Breast epithelium (tissue), 4 donors: ENCODE data around the gene CACFD1. TPM values are rescaled to one million over a fixed set of nuclear protein-coding genes. Genes with fewer than 3 reads are reported as not detected.

Source experiments
- DNase-seq, 2 donors: peaks; one replicate each; pipeline ENCODE4 v3.0.0-alpha.2; 2019; ENCODE audit warnings: low spot score in 2 of 2
- H3K27ac ChIP-seq, 2 donors: fragments of 200-600 bp; sonication (generic) in 1 of 2; one replicate each; pipeline ENCODE4 v1.5.1; 2016 to 2019; ENCODE audit warnings: mild to moderate bottlenecking in 1 of 2
- H3K27me3 ChIP-seq, 2 donors: fragments of 200-600 bp; sonication (generic) in 1 of 2; one replicate each; pipeline versions ENCODE4 v1.5.1 to v1.6.0; 2017 to 2019; ENCODE audit warnings: control low read depth in 1 of 2, mild to moderate bottlenecking in 1 of 2
- H3K36me3 ChIP-seq: fragments of 200-600 bp; one replicate; pipeline ENCODE4 v1.5.1; 2019
- H3K4me1 ChIP-seq, 2 donors: fragments of 200-600 bp; sonication (generic); one replicate each; pipeline ENCODE4 v1.5.1; 2016 to 2019; ENCODE audit warnings: control low read depth in 1 of 2
- H3K4me3 ChIP-seq, 3 donors: fragments of 200-600 bp; sonication (generic); 1 replicate in 2 of 3; 2 replicates in 1 of 3; pipeline ENCODE4 v1.5.1; 2016 to 2019; ENCODE audit warnings: mild to moderate bottlenecking in 3 of 3, moderate library complexity in 2 of 3
- H3K9me3 ChIP-seq, 2 donors: fragments of 200-600 bp; sonication (generic) in 1 of 2; one replicate each; pipeline ENCODE4 v1.5.1; 2016 to 2019; ENCODE audit warnings: control low read depth in 1 of 2
- POLR2A ChIP-seq: fragments of 450-650 bp; IDR thresholded peaks from one replicate; pipeline ENCODE4 v1.6.1; 2016; ENCODE audit warnings: antibody characterized with exemption, mild to moderate bottlenecking, moderate library complexity
- POLR2AphosphoS5 ChIP-seq, 3 donors: sonication (generic); formaldehyde crosslinking; IDR thresholded peaks; one replicate each; pipeline ENCODE4 v1.6.1; 2017; ENCODE audit warnings: antibody characterized with exemption in 3 of 3
- intact Hi-C: fragments of 100-400 bp; cut with DNase I; formaldehyde crosslinking; loops from one replicate; pipeline ENCODE4 v1.15.1; 2023; ENCODE audit warnings: low total_unique reads
- total RNA-seq, 3 donors: library from RNA; depleted of rRNA; stranded (reverse); fragments of >200 nt; gene quantifications; one replicate each; pipeline ENCODE4 v1.1.0, GENCODE V29; 2016
- TF ChIP-seq, protein P1 (sequence below), 3 donors: fragments of 450-650 bp; IDR thresholded peaks; one replicate each; pipeline ENCODE4 v1.5.1; 2016 to 2017; ENCODE audit warnings: antibody characterized with exemption in 3 of 3, mild to moderate bottlenecking in 3 of 3, moderate library complexity in 3 of 3

The CACFD1 gene
- total RNA-seq, 3 donors from 2014 or later, result 5.0 to 19.5 (median 13.4) TPM

DNA sequence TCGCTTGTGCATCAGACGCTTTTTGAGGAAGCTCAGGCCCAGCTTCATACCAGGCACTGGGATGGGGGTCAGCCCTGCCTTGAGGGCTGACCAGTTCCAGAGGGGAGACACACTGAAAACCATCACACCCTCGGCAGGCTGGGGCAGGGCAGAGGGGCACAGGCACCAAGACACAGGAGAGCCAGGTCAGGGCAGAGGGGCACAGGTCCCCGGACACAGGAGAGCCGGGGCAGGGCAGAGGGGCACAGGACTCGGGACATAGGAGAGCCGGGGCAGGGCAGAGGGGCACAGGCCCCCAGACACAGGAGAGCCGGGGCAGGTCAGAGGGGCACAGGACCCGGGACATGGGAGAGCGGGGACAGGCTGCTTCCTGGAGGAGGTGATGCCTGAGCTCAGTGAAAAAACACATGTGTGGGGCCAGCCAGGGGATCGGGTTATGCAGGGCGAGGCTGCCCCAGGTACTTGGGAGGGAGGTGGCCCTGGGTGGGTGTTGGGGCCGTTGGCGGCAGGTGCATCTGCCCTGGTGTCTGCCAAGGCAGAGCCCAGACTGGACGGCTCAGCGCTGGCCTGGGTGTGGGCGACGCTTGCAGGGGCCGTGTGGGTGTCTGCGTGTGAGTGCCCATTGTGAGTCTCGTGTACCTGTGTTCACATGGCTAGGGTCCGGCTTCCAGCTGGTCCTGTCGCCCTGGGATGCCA is 34.2 kb downstream of the CACFD1 start:
- no peaks in the 10 kb centered on the region for H3K4me1 ChIP-seq
- no peaks in the 10 kb centered on the region for H3K36me3 ChIP-seq
- no peak overlapping the region for H3K4me3 ChIP-seq
- H3K27ac ChIP-seq, result no peak overlapping the region
- no peak for TF ChIP-seq POLR2A
- TF ChIP-seq, protein P1, sequence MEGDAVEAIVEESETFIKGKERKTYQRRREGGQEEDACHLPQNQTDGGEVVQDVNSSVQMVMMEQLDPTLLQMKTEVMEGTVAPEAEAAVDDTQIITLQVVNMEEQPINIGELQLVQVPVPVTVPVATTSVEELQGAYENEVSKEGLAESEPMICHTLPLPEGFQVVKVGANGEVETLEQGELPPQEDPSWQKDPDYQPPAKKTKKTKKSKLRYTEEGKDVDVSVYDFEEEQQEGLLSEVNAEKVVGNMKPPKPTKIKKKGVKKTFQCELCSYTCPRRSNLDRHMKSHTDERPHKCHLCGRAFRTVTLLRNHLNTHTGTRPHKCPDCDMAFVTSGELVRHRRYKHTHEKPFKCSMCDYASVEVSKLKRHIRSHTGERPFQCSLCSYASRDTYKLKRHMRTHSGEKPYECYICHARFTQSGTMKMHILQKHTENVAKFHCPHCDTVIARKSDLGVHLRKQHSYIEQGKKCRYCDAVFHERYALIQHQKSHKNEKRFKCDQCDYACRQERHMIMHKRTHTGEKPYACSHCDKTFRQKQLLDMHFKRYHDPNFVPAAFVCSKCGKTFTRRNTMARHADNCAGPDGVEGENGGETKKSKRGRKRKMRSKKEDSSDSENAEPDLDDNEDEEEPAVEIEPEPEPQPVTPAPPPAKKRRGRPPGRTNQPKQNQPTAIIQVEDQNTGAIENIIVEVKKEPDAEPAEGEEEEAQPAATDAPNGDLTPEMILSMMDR (IDR thresholded peaks at IDR 0.05), result no peak
- no peak for TF ChIP-seq POLR2AphosphoS5 (IDR thresholded peaks at IDR 0.05)
- H3K27me3 ChIP-seq, result peaks cover 3 to 8% of the 10 kb centered on the region in 2 donors
- H3K9me3 ChIP-seq, result no peaks in the 10 kb centered on the region
- DNase-seq, result no peak
- intact Hi-C loops, result no loop called here

DNA sequence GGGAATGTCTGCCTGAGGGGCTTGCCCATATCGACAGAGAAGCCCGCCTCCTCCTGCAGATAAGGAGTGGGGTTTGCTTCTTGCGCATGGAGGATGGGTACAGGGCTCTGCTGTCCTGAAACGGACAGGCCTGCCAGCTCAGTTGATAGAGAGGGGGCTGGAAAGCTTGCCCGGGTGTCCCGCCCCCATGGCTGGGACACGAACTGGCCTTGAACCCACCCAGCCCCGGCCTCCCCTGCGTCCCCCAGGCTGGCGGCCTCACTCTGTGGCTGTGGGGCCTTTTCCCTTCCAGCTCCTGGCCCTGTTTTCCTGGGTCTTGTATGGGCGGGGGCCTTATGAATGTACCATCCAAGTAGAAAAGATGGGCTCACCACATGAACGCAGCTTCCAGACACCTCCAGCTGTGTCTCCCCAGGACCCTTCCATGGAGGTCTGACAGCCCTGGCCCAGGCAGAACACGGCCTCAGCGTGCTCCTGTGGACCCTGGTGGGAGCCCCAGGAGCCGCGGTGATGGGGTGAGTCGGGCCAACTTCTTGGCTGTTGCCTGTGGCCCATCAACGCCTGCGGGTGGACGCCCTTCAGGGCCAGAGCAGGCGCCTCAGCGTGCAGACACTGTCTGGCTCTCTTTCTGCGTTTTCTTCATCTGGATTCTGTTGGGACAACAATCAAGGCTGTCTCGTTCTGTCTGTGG is 35.0 kb downstream of the CACFD1 start:
- intact Hi-C loops, result no loop called here
- Histone ChIP-seq H3K4me1 (no peaks in the 10 kb centered on the region), H3K4me3 (no peak overlapping the region), H3K36me3 (no peaks in the 10 kb centered on the region), H3K27ac (no peak overlapping the region), H3K27me3 (peaks cover 3 to 10% of the 10 kb centered on the region in 2 donors), H3K9me3 (no peaks in the 10 kb centered on the region)
- TF ChIP-seq POLR2A, result no peak
- TF ChIP-seq, protein P1 (IDR thresholded peaks at IDR 0.05), result no peak
- DNase-seq, result no peak

- H3K27ac ChIP-seq, result no peak overlapping the region
- H3K27me3 ChIP-seq, result peaks cover 3 to 12% of the 10 kb centered on the region in 2 donors
- no peaks in the 10 kb centered on the region for H3K36me3 ChIP-seq
- H3K4me3 ChIP-seq, result no peak overlapping the region
- intact Hi-C loops, result no loop called here
- DNase-seq, result no peak
- no peaks in the 10 kb centered on the region for H3K9me3 ChIP-seq
- no peak for TF ChIP-seq POLR2AphosphoS5 (IDR thresholded peaks at IDR 0.05)
- no peak for TF ChIP-seq POLR2A
- TF ChIP-seq, protein P1 (IDR thresholded peaks at IDR 0.05), result no peak
- H3K4me1 ChIP-seq, result no peaks in the 10 kb centered on the region
These were observed 35.8 kb downstream of the CACFD1 start for GRCh38 chr9:133495327-133496293.

- Histone ChIP-seq H3K27ac (no peak overlapping the region), H3K4me1 (no peaks in the 10 kb centered on the region), H3K4me3 (no peak overlapping the region), H3K9me3 (peaks cover 0 to 11% of the 10 kb centered on the region in 2 donors), H3K36me3 (no peaks in the 10 kb centered on the region), H3K27me3 (peaks cover 3 to 12% of the 10 kb centered on the region in 2 donors)
- TF ChIP-seq, protein P1 (IDR thresholded peaks at IDR 0.05), result no peak
- TF ChIP-seq POLR2AphosphoS5 (IDR thresholded peaks at IDR 0.05), result no peak
- TF ChIP-seq POLR2A, result no peak
- intact Hi-C loops, result no loop called here
- no peak for DNase-seq
These were observed 37.4 kb downstream of the CACFD1 start for GRCh38 chr9:133496861-133497842.
